HG02943 (cell line): ENCODE data around the gene GPR158.
"Not testable (repeated sequence)": the region's sequence is repeated elsewhere in the genome, so short reads cannot be mapped to it uniquely, and the experiment has no call there.

Source experiments
- ATAC-seq: cut with Tn5 transposase; IDR thresholded peaks from one replicate; pipeline ENCODE4 v1.9.1; 2021; ENCODE audit warnings: mild to moderate bottlenecking, low read depth, moderate library complexity; ENCODE audit not compliant: unreplicated experiment

Gene GPR158

GRCh38 chr10:25174461-25175230 lies at the start of gene GPR158:
TSS of gene GPR158 (plus strand) at chr10:25175001. CDS start at chr10:25175421, 420 bp downstream.
- ATAC-seq, result no peak

GRCh38 chr10:25125201-25125611 lies 49.6 kb upstream of the GPR158 start:
- no peak for ATAC-seq

- ATAC-seq, result no peak
These were observed 45.2 kb upstream of the GPR158 start for GRCh38 chr10:25129592-25129991.

GRCh38 chr10:25130906-25131305 lies 43.9 kb upstream of the GPR158 start:
- ATAC-seq, result no peak

GRCh38 chr10:25142116-25142864 lies 32.5 kb upstream of the GPR158 start:
- ATAC-seq, result no peak

GRCh38 chr10:25157650-25158049 lies 17.2 kb upstream of the GPR158 start:
- ATAC-seq, result no peak

- no peak for ATAC-seq
These were observed 15.2 kb upstream of the GPR158 start for GRCh38 chr10:25159591-25159990.

GRCh38 chr10:25162391-25162790 lies 12.4 kb upstream of the GPR158 start:
- ATAC-seq, result no peak

GRCh38 chr10:25163464-25163863 lies 11.3 kb upstream of the GPR158 start:
- not testable (repeated sequence) for ATAC-seq

- ATAC-seq, result no peak
These were observed 5.1 kb upstream of the GPR158 start for GRCh38 chr10:25169740-25170139.

GRCh38 chr10:25170627-25171026 lies 4.2 kb upstream of the GPR158 start:
- no peak for ATAC-seq

- ATAC-seq, result no peak
These were observed 973 bp downstream of the GPR158 start for GRCh38 chr10:25175527-25176420.

- no peak for ATAC-seq
These were observed 1.7 kb downstream of the GPR158 start for GRCh38 chr10:25176421-25176968.

- ATAC-seq, result no peak
These were observed 2.4 kb downstream of the GPR158 start for GRCh38 chr10:25177093-25177753.

GRCh38 chr10:25177754-25178135 lies 2.9 kb downstream of the GPR158 start:
- ATAC-seq, result no peak

- no peak for ATAC-seq
These were observed 3.6 kb downstream of the GPR158 start for GRCh38 chr10:25178411-25178810.

- no peak for ATAC-seq
These were observed 6.0 kb downstream of the GPR158 start for GRCh38 chr10:25180801-25181200.

GRCh38 chr10:25182636-25183035 lies 7.8 kb downstream of the GPR158 start:
- ATAC-seq, result no peak

GRCh38 chr10:25191162-25191895 lies 16.5 kb downstream of the GPR158 start:
- ATAC-seq, result no peak
